NCI-H524 treated with DMSO at 0.1 percent for 48 hours (cell line): ENCODE results near the gene FNDC5.
"Not testable (repeated sequence)": the region's sequence is repeated elsewhere in the genome, so short reads cannot be mapped to it uniquely, and the experiment has no call there.

Experiments used
- DNase-seq: peaks from one replicate; lab custom pipeline; 2025; lab: John Stamatoyannopoulos, UW

Gene FNDC5

DNA sequence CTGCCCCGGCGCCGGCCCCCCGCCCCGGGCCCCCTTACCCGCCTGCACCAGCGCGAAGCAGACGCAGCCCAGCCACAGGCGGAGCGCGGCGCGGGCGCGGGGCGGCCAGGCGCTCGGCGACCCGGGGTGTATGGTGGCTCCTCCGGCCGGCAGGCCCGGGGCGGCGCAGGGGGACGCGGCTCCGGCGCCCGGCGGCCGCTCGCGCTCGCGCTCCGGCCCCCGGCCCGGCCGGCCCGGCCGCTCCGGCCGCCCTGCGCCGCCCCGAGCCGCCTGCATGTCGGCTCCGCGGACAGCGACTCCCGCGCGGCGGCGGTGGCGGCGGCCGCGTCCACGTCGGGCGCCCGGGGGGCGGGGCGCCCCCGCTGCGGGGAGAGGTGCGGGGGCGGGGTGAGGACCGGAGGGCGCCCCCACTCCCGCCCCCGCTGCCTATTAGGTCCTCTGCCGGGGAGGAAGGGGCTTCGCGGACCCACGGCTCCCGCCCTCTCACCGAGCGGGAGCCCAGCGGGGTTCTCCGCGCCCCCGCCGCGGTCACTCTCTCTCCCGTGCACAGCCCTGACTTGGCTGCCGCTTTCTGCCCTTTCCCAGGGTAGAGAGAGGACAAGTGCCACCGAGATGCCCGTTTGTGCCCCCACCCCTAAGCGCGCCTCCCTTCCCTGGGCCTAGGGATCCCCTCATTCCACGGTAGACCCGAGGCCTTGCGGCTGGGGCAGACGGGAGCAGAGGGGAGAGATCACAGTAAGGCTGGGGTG is at the start of gene FNDC5:
Gene FNDC5, minus strand, starts transcription at position 298 of the 749 bp plus-strand sequence.
- no peak for DNase-seq

DNA sequence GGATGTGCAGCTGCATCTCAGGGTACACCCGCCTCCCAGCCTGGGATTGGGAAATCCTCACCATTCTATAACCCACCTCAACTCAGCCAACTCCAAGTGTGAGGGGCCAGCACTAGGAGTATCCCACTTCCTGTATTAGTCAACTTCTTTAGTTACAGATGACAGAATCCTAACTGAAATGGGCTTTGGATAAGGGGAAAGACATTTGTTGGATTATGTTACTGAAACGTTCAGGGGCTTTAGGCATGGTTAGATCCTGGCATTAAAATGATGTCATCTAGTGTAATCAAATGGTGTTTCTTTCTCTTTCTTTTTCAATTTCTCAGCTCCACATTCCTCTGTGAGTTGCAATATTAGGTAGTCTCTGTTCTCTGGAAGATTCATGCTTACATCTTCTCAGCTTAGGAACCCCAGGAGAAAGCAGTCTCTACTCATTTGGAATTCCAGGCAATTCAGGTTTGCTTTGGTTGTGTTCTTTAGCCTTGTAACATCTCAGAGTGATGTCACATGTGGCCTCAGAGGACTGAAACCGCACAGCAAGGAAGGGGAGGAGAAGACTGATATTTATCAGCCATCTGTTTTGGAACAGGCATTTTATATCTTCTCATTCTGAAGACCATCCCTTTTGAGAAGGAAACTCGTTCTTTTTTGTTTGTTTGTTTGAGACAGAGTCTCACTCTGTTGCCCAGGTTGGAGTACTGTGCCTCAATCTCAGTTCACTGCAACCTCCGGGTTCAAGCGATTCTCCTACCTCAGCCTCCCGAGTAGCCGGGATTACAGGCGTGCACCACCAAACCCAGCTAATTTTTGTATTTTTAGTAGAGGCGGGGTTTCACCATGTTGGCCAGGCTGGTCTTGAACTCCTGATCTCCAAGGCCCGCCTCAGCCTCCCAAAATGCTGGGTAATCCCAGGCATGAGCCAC is 49.4 kb upstream of the FNDC5 start:
- DNase-seq, result no peak

DNA sequence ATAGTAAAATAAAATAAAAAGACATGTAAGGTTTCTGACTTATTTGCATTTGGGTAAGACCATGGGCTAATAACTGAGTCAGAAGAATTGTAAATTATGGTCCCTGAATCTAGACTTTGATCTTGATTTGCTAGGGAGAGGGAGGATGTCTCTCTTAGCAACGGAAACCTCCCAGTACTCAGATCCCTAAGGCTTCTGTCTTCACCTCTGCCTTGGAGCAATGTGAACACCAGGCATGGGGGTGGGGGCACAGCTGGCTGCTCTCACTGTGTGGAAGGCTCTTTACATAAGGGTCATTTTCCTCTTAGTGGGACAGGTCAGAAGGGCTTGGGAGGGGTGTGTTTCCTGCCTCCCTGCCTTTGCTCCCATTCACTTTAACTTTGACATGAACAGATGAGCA is 47.5 kb upstream of the FNDC5 start:
- no peak for DNase-seq

DNA sequence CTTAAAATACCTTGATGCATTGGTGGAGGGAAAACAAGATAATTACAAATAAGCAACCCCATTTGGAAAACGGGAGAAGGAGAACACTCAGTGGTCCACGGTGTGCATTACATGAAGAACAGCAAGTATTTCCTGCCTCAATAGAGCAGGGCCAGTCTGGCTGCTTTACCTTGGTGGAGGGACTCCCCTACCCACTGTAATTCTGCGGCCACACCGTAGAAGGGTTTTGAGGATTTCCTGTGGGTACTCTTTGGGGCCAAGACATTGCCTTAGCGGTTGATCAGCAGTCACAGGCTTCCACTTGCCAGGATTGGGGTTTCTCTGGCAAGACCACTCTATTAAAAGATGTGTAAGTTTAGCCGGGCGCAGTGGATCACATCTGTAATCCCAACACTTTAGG is 46.8 kb upstream of the FNDC5 start:
- DNase-seq, result no peak

DNA sequence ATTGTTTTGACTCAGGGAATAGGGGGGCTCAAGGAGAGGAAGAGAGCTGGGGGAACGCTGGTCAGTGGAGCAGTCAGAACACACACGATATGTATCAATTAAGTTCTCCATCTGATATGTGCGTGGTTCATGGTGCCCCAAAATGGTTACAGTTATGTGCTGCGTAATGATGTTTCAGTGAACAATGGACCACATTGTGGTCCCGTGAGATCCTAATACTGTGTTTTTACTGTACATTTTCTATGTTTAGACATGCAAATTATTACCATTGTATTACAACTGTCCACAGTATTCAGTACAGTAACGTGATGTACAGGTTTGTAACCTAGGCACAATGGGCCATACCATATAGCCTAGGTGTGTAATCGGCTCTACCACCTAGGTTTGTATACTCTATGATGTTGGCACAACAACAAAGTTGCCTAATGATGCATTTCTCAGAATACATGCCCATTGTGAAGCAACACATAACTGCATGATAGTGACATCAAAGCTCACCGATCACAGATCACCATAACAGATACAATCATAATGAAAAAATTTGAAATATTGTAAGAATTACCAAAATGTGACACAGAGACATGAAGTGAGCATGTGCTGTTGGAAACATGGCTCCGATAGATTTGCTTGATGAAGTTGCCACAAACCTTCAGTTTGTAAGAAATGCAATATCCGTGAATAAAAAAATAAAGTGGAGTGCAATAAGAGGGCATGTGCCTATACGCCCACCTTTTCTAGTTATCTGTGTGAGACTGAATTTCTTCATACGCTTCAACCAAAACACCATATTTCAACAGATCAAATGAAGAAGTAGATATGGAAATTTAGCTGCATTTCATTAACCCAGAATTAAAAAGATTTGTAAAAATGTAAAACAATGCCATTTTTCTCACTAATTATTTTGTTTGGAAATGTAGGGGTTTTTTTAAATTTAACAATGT is 45.3 kb upstream of the FNDC5 start:
- no peak for DNase-seq

DNA sequence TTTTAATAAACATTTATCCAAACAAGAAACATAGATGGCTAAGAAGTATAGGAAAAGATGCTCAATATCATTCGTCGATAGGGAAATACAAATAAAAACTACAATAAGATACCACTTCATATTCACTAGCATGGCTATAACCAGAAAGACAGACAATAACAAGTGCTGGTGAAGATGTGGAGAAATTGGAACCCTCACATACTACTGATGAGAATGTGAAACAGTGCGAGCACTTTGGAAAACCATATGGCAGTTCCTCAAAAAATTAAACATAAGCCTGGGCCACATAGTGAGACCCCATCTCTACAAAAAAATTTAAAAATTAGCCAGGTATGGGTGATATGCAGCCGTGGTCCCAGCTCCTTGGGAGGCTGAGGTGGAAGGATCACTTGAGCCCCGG is 39.6 kb upstream of the FNDC5 start:
- no peak for DNase-seq

DNA sequence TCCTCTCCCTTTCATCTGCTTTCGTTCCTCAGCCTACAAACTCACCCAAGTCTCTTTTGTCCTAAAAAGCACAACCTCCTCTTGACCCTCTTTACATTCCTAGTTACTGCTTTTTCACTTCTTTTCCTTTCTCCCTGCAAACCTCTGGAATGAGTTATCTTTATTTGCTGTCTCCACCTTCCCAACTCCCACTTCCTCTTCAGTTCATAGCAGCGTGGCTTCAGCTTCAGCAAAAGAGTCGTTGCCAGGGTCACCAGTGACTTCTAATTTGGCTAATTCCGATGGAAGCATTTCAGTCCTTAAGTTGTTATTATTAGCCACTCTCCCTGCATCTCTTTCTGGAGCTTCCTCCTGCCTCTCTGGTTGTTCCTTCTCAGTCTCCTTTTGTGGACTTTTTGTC is 36.7 kb upstream of the FNDC5 start:
- DNase-seq, result no peak

DNA sequence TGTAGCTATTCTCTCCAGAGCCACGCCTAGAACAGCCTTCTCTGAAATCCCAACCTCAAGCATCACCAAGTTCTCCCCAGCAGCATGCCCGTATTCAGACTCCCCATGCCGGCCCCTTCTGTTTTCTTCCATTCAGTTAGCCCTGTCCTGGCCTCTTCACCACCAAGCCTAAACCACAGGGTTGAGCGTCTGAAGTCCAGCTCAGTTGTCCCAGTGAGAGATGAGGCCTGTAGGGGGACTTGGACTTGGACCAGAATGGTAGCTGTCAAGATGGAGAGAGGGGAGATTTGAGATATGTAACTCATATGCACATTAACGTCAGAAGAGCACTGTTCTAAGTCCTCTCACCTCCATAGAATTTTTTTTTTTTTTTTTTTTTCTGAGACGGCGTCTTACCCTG is 35.9 kb upstream of the FNDC5 start:
- no peak for DNase-seq

- DNase-seq, result not testable (repeated sequence)
Observed at GRCh38 chr1:32905588-32905987, 34.9 kb upstream of the FNDC5 start.

- DNase-seq, result no peak
Observed at GRCh38 chr1:32904797-32905196, 34.1 kb upstream of the FNDC5 start.

- no peak for DNase-seq
Observed at GRCh38 chr1:32903991-32904785, 33.5 kb upstream of the FNDC5 start.

GRCh38 chr1:32902535-32902920 is 31.8 kb upstream of the FNDC5 start:
- no peak for DNase-seq

DNA sequence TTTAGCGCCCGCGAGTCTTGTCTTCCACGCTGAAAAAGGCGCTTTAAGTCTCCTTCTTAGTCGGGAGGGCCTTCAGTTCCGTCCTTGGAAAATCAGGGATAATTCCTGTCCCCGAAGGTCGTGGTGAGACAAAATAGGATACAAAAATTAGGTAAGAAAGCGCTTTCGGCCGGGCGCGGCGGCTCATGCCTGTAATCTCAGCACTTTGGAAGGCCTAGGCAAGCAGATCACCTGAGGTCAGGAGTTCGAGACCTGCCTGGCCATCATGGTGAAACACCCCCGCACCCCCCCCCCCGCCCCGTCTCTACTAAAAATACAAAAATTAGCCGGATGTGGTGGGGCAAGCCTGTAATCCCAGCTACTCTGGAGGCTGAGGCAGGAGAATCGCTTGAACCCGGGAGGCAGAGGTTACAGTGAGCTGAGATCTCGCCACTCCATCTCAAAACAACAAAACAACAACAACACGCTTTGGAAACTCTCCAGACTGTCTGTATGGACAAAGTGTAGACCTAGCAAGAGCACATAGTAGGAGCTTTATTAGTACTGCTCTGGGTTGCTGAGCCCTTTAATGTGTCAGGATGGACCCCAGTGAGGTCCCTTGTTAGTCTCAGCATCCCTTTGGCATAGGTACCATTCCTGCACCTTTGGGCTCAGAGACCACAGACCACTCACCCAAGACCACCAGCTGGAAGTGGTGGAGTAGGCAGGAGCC is 31.3 kb upstream of the FNDC5 start:
- DNase-seq, result no peak

DNA sequence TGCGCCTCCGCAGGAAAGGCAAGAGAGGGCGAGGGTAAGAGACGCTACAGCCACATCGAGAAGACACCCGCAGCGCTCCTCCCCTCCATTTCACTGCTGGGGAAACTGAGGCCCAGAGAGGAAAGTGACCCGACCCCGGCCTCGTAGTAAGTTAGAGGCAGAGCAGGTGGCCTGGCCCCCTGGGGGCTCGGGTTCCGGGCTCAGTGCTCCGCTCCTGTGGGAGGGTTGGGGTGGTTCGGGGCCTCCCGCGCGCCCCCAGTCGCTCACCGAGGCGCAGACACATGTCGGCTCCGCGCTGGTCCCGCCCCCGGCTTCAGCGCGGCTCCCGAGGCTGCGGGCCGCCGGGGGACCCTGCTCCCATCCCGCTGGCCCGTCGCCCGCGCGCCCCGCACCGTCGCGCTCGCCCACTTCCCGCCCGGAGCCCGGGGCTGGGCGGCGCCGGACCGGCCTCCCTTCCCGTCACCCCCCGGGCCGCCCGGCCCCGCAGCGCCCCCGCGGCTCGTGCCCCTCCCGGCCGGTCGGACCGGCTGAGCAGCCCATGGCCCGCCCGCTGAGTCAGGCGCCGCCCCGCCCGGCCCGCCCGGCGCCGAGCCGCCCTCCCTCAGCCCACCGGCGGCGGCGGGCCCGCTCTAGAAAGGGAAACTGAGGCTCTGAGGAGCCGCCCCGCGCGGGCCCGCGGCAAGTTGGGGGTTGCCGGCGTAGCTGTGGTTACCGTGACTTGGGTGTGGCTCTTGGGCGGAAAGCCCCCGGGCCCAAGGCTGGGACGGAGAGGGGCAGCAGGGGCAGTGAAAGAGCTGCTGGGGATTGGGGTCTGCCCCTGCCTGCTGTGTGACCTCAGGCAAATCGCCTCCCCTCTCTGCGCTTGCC is 30.5 kb upstream of the FNDC5 start, which contains the start of gene TMEM54:
Gene TMEM54, minus strand, starts transcription at position 434 of the 867 bp plus-strand sequence. Its CDS starts 151 bp downstream, at position 283.
- no peak for DNase-seq

DNA sequence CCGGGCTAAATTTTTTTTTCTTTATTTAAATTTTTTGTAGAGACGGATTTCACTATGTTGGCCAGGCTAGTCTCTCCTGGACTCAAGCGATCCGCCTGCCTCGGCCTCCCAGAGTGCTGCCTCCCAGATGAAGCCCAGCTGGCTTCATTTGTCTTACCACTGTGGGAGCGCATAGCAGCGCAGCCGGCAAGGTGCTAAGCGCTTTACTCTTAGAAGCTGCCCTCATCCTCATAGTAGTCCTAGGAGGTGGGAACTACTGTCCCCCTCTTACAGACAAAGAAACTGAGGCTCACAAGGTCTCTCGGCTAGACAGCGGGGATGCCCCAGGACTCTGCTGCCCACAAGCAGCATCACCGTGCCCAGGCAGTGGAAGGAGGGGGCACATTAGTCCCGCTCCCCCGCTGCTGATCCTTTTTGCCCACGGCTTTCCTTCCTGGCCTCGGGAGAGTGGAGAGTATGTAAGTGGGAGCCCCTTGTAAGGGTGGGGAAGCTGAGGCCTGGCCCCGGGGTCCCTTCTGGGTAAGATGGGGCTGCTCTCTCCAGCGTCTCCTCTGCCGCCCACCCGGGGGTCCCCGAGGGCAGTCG is 29.8 kb upstream of the FNDC5 start:
- no peak for DNase-seq

- DNase-seq, result no peak
Observed at GRCh38 chr1:32899586-32900296, 29.0 kb upstream of the FNDC5 start.

GRCh38 chr1:32898958-32899357 is 28.2 kb upstream of the FNDC5 start:
- no peak for DNase-seq

DNA sequence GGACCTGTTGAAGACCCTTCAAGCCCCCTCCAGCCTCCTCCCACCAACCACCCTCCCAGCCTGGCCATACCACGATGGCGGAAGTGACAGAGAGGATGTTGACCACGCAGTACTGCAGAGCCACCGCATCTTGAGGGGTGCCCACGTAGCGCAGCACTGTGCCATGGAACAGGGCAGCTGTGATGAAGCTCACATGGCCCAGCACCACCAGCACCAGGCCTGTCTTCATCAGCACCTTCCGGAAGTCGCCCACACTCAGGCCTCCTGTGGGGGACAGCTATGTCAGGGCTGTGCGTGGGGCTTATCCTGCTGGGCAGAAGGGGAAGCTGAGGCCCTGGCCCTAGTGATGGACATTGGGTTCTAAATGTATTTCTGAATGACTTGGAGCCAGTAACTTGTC is 27.3 kb upstream of the FNDC5 start:
- no peak for DNase-seq
